Activated B cell treated with CpG ODN at 0.5 μM for 24 hours (primary cell): ENCODE results near the gene CKS1B. TPM values are rescaled to one million over a fixed set of nuclear protein-coding genes. Genes with fewer than 3 reads are reported as not detected.

Experiments used
- ATAC-seq: fragments of 200-7000 bp; cut with Tn5 transposase; one replicate; pipeline ENCODE4 v1.10.0; 2021; ENCODE audit warnings: low read depth, mild to moderate bottlenecking, moderate library complexity
- CTCF ChIA-PET: fragments of 350-600 bp; sonication (Branson Sonifier 250); formaldehyde crosslinking; loops from one replicate; lab custom pipeline; 2021; ENCODE audit warnings: antibody characterized with exemption; lab: Charles Lee
- POLR2A ChIA-PET: fragments of 350-600 bp; sonication (Branson Sonifier 250); formaldehyde crosslinking; loops from one replicate; lab custom pipeline; 2021; ENCODE audit warnings: antibody characterized with exemption; lab: Charles Lee
- DNase-seq: peaks from one replicate; pipeline ENCODE4 v3.0.0; 2022
- H3K27ac Mint-ChIP-seq: one replicate; pipeline ENCODE4 v1.8.0; 2020; ENCODE audit warnings: mixed read lengths
- H3K27me3 Mint-ChIP-seq: one replicate; pipeline ENCODE4 v1.8.0; 2021; ENCODE audit warnings: mixed read lengths
- H3K36me3 Mint-ChIP-seq: one replicate; pipeline ENCODE4 v1.8.0; 2021; ENCODE audit warnings: low read depth, mixed read lengths
- H3K4me1 Mint-ChIP-seq: one replicate; pipeline ENCODE4 v1.8.0; 2021; ENCODE audit warnings: mixed read lengths
- H3K4me3 Mint-ChIP-seq: one replicate; pipeline ENCODE4 v1.8.0; 2020; ENCODE audit warnings: mild to moderate bottlenecking, mixed read lengths
- H3K9me3 Mint-ChIP-seq: one replicate; pipeline ENCODE4 v1.8.0; 2020; ENCODE audit warnings: mixed read lengths
- intact Hi-C: fragments of 100-400 bp; cut with micrococcal nuclease; formaldehyde crosslinking; loops from one replicate; pipeline ENCODE4 v1.15.1; 2024
- total RNA-seq: library from RNA; stranded (reverse); gene quantifications from 2 replicates; pipeline ENCODE4 v1.2.3, GENCODE V29; 2022
- TF ChIP-seq, protein P1 (sequence below): fragments of 200-600 bp; IDR thresholded peaks from one replicate; pipeline ENCODE4 v1.8.0; 2022; ENCODE audit warnings: antibody characterized with exemption, mild to moderate bottlenecking

Gene CKS1B
- total RNA-seq, 1 donor from 2014 or later: 25.3 TPM

DNA sequence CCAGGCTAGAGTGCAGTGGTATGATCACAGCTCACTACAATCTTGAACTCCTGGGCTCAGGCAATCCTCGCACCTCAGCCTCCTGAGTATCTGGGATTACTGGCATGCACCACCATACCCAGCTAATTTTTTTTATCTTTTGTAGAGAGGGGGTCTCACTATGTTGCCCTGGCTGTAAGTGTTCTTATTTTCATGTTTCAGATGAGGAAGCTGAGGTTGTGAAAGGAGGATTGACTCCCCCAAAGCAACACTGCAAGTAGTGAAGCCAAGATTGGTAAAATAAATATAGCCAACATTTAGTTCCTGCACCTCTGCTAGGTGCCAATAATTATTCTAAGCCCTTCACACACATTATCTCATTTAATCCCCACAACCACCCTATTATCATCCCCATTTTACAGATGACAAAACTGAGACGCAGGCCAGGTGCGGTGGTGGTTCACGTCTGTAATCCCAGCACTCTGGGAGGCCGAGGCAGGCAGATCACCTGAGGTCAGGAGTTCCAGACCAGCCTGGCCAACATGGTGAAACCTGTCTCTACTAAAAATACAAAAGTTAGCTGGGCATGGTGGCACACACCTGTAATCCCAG, 40.0 kb upstream of the CKS1B start:
- intact Hi-C loops: loop anchor here (10.0 kb wide), 1 partner anchor 70 kb away; no protein-coding TSS in a partner anchor
- Mint-ChIP-seq H3K4me1 (peaks cover 41% of the 10 kb centered on the region), H3K27ac (no peak overlapping the region), H3K36me3 (peaks cover 26% of the 10 kb centered on the region), H3K9me3 (no peaks in the 10 kb centered on the region), H3K27me3 (no peaks in the 10 kb centered on the region), H3K4me3 (no peak overlapping the region)
- POLR2A ChIA-PET: interaction anchor here (0.7 to 1.1 kb wide), 2 partner anchors 24 to 39 kb away, joined by 3 read pairs; no protein-coding TSS in a partner anchor
- ATAC-seq (no peak), DNase-seq (no peak)
- CTCF ChIA-PET: no interaction called here
- TF ChIP-seq, protein P1, sequence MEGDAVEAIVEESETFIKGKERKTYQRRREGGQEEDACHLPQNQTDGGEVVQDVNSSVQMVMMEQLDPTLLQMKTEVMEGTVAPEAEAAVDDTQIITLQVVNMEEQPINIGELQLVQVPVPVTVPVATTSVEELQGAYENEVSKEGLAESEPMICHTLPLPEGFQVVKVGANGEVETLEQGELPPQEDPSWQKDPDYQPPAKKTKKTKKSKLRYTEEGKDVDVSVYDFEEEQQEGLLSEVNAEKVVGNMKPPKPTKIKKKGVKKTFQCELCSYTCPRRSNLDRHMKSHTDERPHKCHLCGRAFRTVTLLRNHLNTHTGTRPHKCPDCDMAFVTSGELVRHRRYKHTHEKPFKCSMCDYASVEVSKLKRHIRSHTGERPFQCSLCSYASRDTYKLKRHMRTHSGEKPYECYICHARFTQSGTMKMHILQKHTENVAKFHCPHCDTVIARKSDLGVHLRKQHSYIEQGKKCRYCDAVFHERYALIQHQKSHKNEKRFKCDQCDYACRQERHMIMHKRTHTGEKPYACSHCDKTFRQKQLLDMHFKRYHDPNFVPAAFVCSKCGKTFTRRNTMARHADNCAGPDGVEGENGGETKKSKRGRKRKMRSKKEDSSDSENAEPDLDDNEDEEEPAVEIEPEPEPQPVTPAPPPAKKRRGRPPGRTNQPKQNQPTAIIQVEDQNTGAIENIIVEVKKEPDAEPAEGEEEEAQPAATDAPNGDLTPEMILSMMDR: no peak

DNA sequence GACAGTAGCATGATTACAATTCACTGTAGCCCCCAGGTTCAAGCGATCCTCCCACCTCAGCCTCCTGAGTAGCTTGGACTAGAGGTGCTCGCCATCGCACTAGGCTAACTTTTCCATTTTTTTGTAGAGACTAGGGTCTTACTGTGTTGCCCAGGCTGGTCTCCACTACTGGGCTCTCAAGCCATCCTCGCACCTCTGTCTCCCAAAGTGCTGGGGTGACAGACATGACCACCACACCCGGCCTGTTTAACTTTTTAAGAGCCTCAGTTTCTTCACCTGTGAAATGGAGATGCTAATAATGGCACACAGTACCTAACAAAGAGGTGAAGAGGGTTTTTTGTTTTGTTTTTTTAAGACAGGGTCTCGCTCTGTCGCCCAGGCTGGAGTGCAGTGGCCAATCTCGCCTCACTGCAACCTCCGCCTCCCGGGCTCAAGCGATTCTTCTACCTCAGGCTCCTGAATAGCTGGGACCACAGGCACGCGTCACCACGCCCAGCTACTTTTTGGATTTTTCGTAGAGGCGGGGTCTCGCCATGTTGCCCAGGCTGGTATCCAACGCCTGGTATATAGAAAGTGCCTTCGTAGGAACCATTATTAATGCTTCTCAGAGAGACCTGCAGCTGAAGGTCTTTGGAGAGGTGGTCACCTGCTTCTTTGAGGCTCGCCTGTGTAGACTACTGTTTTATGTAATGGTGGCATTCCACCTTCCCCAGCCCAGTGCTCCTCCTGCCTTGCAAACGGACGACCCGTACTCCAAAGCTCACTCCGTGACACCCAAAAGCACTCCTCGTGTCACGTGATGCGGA, 38.5 kb upstream of the CKS1B start:
- ChIA-PET POLR2A (interaction anchor here (0.5 to 3.2 kb wide), 29 partner anchors 9 to 946 kb away, joined by 3 to 52 read pairs (median 4); partner anchors contain the start of genes ADAM15, CKS1B, EFNA4 and FLAD1), CTCF (interaction anchor here (0.9 to 2.4 kb wide), 10 partner anchors 9 to 376 kb away, joined by 3 to 10 read pairs (median 6); partner anchors contain the start of genes ADAM15, FLAD1, PBXIP1 and PYGO2)
- Mint-ChIP-seq H3K36me3 (peaks cover 20% of the 10 kb centered on the region), H3K27me3 (no peaks in the 10 kb centered on the region), H3K4me3 (peak overlapping the region; percentile 98), H3K4me1 (peaks cover 52% of the 10 kb centered on the region), H3K9me3 (no peaks in the 10 kb centered on the region), H3K27ac (peak overlapping the region; percentile 100)
- TF ChIP-seq, protein P1: no peak
- intact Hi-C loops: loop anchor here (1.0 to 10.0 kb wide), 3 partner anchors 71 to 327 kb away; partner anchors contain the start of gene ADAR
- DNase-seq (no peak), ATAC-seq (no peak)

- Mint-ChIP-seq H3K27me3 (no peaks in the 10 kb centered on the region), H3K9me3 (no peaks in the 10 kb centered on the region), H3K4me1 (peaks cover 58% of the 10 kb centered on the region), H3K27ac (peak within 1 kb of the TSS; percentile 100), H3K4me3 (peak within 1 kb of the TSS; percentile 98), H3K36me3 (peaks cover 15% of the 10 kb centered on the region)
- DNase-seq (peak; percentile 90), ATAC-seq (peak; percentile 90)
- TF ChIP-seq, protein P1: no peak
- intact Hi-C loops: loop anchor here (1.0 to 10.0 kb wide), 9 partner anchors 20 to 378 kb away; partner anchors contain the start of genes ADAR, CKS1B, PBXIP1 and PYGO2
- ChIA-PET CTCF (interaction anchor here (0.9 to 2.4 kb wide), 10 partner anchors 9 to 377 kb away, joined by 3 to 10 read pairs (median 6); partner anchors contain the start of genes ADAM15, FLAD1, PBXIP1 and PYGO2), POLR2A (interaction anchor here (0.5 to 3.2 kb wide), 30 partner anchors 8 to 946 kb away, joined by 3 to 52 read pairs (median 4); partner anchors contain the start of genes ADAM15, CKS1B, EFNA4 and FLAD1)
Measured at GRCh38 chr1:154936555-154937084, 37.9 kb upstream of the CKS1B start, which contains the start of gene PMVK. TSS of gene PMVK (minus strand) at chr1:154936719. CDS start at chr1:154936685, 34 bp downstream.

- DNase-seq: peak; percentile 86
- Mint-ChIP-seq H3K27me3 (no peaks in the 10 kb centered on the region), H3K4me1 (peaks cover 65% of the 10 kb centered on the region), H3K27ac (peak overlapping the region; percentile 100), H3K36me3 (peaks cover 15% of the 10 kb centered on the region), H3K4me3 (peak overlapping the region; percentile 98), H3K9me3 (no peaks in the 10 kb centered on the region)
- TF ChIP-seq, protein P1: no peak
- ATAC-seq: peak; percentile 78
- ChIA-PET POLR2A (interaction anchor here (0.5 to 3.2 kb wide), 25 partner anchors 7 to 947 kb away, joined by 3 to 52 read pairs (median 5); partner anchors contain the start of genes CKS1B, EFNA4, FLAD1 and KCNN3), CTCF (interaction anchor here (1.1 to 2.4 kb wide), 9 partner anchors 8 to 378 kb away, joined by 3 to 10 read pairs (median 6); partner anchors contain the start of genes ADAM15, FLAD1, PBXIP1 and PYGO2)
- intact Hi-C loops: loop anchor here (1.0 to 10.0 kb wide), 8 partner anchors 19 to 379 kb away; partner anchors contain the start of genes ADAR, CKS1B, PBXIP1 and PYGO2
Measured at GRCh38 chr1:154937085-154937987, 37.1 kb upstream of the CKS1B start.
